ENCODE results near the gene DCTN5. TPM values are rescaled to one million over a fixed set of nuclear protein-coding genes. Genes with fewer than 3 reads are reported as not detected.

DCTN5 gene
- total RNA-seq, 2 donors from 2014 or later: 23.5 to 38.3 TPM

GRCh38 chr16:23673971-23674614 is 32.8 kb downstream of the DCTN5 start:
- ATAC-seq (ENCODE audit: insufficient number of reproducible peaks, low FRiP score, low read depth) (no peak), DNase-seq (ENCODE audit: low spot score) (no peak)
- Histone ChIP-seq H3K4me3 (no peak overlapping the region), H3K9me3 (no peaks in the 10 kb centered on the region), H3K27me3 (replicated peaks; ENCODE audit: insufficient read depth) (no peaks in the 10 kb centered on the region), H3K27ac (no peak overlapping the region), H3K4me1 (ENCODE audit: control insufficient read depth in 1 of 2, low read depth in 2 of 2) (peaks cover 2 to 10% of the 10 kb centered on the region in 2 donors), H3K36me3 (peaks cover 15% of the 10 kb centered on the region)
- TF ChIP-seq CTCF (IDR thresholded peaks at IDR 0.05): no peak

- H3K27me3 ChIP-seq (replicated peaks; ENCODE audit: insufficient read depth): no peaks in the 10 kb centered on the region
- no peaks in the 10 kb centered on the region for H3K9me3 ChIP-seq
- no peaks in the 10 kb centered on the region for H3K36me3 ChIP-seq
- TF ChIP-seq CTCF (IDR thresholded peaks at IDR 0.05): no peak
- H3K4me1 ChIP-seq (ENCODE audit: control insufficient read depth in 1 of 2, low read depth in 2 of 2): peaks cover 7 to 16% of the 10 kb centered on the region in 2 donors
- no peak for DNase-seq (ENCODE audit: low spot score)
- no peak overlapping the region for H3K27ac ChIP-seq
- no peak for ATAC-seq (ENCODE audit: insufficient number of reproducible peaks, low FRiP score, low read depth)
- no peak overlapping the region for H3K4me3 ChIP-seq
These were observed 35.7 kb downstream of the DCTN5 start for GRCh38 chr16:23676924-23677480.

- TF ChIP-seq CTCF (IDR thresholded peaks at IDR 0.05): no peak
- Histone ChIP-seq H3K4me1 (ENCODE audit: control insufficient read depth in 1 of 2, low read depth in 2 of 2) (peaks cover 7 to 16% of the 10 kb centered on the region in 2 donors), H3K36me3 (peaks cover under 1% of the 10 kb centered on the region), H3K27me3 (replicated peaks; ENCODE audit: insufficient read depth) (no peaks in the 10 kb centered on the region), H3K27ac (no peak within 1 kb of the TSS), H3K9me3 (no peaks in the 10 kb centered on the region), H3K4me3 (peak within 1 kb of the TSS; percentile 77)
- DNase-seq (ENCODE audit: low spot score): peak; percentile 34
- ATAC-seq (ENCODE audit: insufficient number of reproducible peaks, low FRiP score, low read depth): peak; percentile 60
These were observed 37.4 kb downstream of the DCTN5 start, which contains the start of gene PLK1 for GRCh38 chr16:23678430-23679273. Gene PLK1, plus strand, starts transcription at chr16:23678889. Its CDS starts 44 bp downstream, at chr16:23678933.

- peak overlapping the region; percentile 77 for H3K4me3 ChIP-seq
- no peak overlapping the region for H3K27ac ChIP-seq
- H3K9me3 ChIP-seq: no peaks in the 10 kb centered on the region
- H3K4me1 ChIP-seq (ENCODE audit: control insufficient read depth in 1 of 2, low read depth in 2 of 2): peaks cover 7 to 16% of the 10 kb centered on the region in 2 donors
- ATAC-seq (ENCODE audit: insufficient number of reproducible peaks, low FRiP score, low read depth) (no peak), DNase-seq (ENCODE audit: low spot score) (no peak)
- peaks cover 3% of the 10 kb centered on the region for H3K36me3 ChIP-seq
- no peak for TF ChIP-seq CTCF (IDR thresholded peaks at IDR 0.05)
- H3K27me3 ChIP-seq (replicated peaks; ENCODE audit: insufficient read depth): no peaks in the 10 kb centered on the region
These were observed 38.2 kb downstream of the DCTN5 start for GRCh38 chr16:23679274-23679985.
